Measurements from ENCODE around the gene AGMO.
"Not testable (repeated sequence)": the region's sequence is repeated elsewhere in the genome, so short reads cannot be mapped to it uniquely, and the experiment has no call there.

Gene AGMO

DNA sequence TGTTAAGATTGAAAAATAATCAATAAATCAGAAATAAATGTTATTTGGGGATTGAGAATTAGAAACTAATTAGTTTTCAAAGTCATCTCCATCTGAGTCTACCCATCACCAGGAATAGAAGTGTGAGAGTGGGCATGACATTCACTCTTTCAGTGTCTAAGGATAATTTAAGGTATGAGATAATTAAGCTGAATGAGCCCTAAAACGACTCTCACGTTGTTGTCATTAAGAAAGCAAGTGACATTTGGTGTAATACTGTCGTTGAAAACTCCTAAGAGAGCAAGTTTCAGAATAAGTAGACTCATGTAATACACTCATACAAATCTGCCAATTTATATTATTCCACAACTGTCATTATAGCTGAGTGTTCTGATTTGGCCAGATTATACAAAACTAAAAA is 7.1 kb downstream of the AGMO start:
- Mint-ChIP-seq H3K9me3 (no peaks in the 10 kb centered on the region), H3K27ac (no peak overlapping the region), H3K4me3 (no peak overlapping the region), H3K4me1 (ENCODE audit: low read depth) (no peaks in the 10 kb centered on the region), H3K36me3 (ENCODE audit: low read depth) (no peaks in the 10 kb centered on the region), H3K27me3 (ENCODE audit: low read depth) (no peaks in the 10 kb centered on the region)

DNA sequence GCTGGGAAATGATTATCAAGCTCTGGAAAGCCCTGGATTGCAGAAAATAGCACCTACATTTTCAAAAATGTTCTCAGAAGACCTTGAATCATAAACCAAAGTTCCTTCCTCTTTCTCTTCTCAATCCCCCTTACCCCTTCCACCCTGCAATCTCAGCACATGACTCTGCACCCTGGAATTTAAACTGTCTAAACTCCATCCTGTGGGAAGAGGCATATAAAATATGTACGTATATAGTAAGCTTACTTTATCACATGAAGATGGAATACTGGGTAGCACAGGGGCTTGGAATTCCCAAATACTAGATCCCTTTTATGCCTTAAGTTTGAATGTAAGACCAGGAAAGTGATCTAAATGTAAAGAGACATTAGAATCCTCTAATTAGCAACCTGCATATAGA is 7.7 kb downstream of the AGMO start:
- H3K27ac Mint-ChIP-seq, result no peak overlapping the region

DNA sequence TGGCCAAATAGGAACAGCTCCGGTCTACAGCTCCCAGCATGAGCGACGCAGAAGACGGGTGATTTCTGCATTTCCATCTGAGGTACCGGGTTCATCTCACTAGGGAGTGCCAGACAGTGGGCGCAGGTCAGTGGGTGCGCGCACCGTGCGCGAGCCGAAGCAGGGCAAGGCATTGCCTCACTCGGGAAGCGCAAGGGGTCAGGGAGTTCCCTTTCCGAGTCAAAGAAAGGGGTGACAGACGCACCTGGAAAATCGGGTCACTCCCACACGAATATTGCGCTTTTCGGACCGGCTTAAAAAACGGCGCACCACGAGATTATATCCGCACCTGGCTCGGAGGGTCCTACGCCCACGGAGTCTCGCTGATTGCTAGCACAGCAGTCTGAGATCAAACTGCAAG is 14.5 kb downstream of the AGMO start:
- not testable (repeated sequence) for H3K9me3 Mint-ChIP-seq; H3K4me3 Mint-ChIP-seq; H3K27ac Mint-ChIP-seq; H3K36me3 Mint-ChIP-seq (ENCODE audit: low read depth); H3K27me3 Mint-ChIP-seq (ENCODE audit: low read depth); H3K4me1 Mint-ChIP-seq (ENCODE audit: low read depth)

More for the DNA sequence above, 7.7 kb downstream of the AGMO start:
- H3K4me3 Mint-ChIP-seq, result no peak overlapping the region
- H3K4me1 Mint-ChIP-seq (ENCODE audit: low read depth), result no peaks in the 10 kb centered on the region
- H3K27me3 Mint-ChIP-seq (ENCODE audit: low read depth), result no peaks in the 10 kb centered on the region
- H3K36me3 Mint-ChIP-seq (ENCODE audit: low read depth), result no peaks in the 10 kb centered on the region
- H3K9me3 Mint-ChIP-seq, result no peaks in the 10 kb centered on the region

DNA sequence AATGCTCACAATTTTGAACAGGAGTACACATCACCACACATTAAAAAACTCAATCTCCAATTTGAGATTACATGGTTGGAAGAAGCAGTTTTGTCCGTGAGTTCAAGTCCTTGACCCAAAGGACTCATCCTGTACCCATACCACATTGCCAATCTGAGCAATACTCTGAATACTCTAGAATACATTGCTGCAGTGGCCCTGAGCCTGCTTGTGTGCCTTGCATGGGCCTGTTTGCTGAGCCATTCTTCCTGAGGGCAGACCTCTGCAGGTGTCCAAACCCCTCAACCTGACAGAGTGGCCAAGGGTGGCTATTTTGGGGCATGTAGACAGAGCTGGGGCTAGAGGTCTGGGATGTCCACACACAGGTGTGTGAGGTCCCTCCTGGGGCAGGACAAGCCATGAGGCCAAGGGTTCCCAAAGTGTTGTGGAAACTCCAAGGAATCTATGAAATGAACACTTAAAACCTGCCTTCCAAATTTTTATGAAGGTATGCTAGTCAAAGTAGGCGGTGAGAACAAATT is 15.5 kb downstream of the AGMO start:
- Mint-ChIP-seq H3K4me1 (ENCODE audit: low read depth) (no peaks in the 10 kb centered on the region), H3K4me3 (no peak overlapping the region), H3K27me3 (ENCODE audit: low read depth) (no peaks in the 10 kb centered on the region), H3K9me3 (peaks cover 4% of the 10 kb centered on the region), H3K27ac (no peak overlapping the region), H3K36me3 (ENCODE audit: low read depth) (no peaks in the 10 kb centered on the region)

DNA sequence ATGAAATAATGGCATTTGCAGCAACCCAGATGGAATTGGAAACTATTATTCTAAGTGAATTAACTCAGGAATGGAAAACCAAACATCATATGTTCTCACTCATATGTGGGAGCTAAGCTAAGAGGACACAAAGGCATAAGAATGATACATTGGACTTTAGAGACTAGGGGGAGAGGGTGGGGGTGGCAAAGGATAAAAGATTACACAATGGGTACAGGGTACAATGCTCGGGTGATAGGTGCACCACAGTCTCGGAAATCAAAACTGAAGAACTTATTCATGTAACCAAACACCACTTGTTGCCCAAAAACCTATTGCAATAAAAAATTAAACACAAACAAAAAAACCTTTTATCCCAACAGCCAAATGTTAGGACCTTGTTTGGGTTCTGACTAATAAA is 17.8 kb downstream of the AGMO start:
- H3K9me3 Mint-ChIP-seq, result peaks cover 7% of the 10 kb centered on the region
- H3K4me3 Mint-ChIP-seq, result no peak overlapping the region
- no peaks in the 10 kb centered on the region for H3K4me1 Mint-ChIP-seq (ENCODE audit: low read depth)
- H3K36me3 Mint-ChIP-seq (ENCODE audit: low read depth), result no peaks in the 10 kb centered on the region
- H3K27ac Mint-ChIP-seq, result no peak overlapping the region
- no peaks in the 10 kb centered on the region for H3K27me3 Mint-ChIP-seq (ENCODE audit: low read depth)

DNA sequence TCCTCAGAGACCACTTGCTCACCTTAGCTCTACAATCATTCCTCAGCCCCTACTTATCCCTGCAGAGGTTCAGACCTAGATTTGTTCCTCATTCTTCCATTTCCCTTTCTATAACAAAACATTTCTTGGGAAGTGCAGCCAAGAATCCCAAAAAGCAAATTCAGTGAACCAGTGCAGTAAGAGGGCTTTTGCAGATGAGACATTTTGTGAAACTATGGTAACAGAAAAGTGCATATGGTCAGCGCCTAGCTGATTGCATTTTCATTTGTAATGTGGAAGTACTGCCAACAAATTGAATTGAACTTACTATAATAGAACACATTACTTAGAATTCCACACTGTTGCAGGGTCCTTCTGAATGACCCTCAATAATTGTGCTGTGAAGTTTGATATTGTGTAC is 18.6 kb downstream of the AGMO start:
- peaks cover 11% of the 10 kb centered on the region for H3K9me3 Mint-ChIP-seq
- H3K27me3 Mint-ChIP-seq (ENCODE audit: low read depth), result no peaks in the 10 kb centered on the region
- no peak overlapping the region for H3K27ac Mint-ChIP-seq
- no peaks in the 10 kb centered on the region for H3K4me1 Mint-ChIP-seq (ENCODE audit: low read depth)
- H3K36me3 Mint-ChIP-seq (ENCODE audit: low read depth), result no peaks in the 10 kb centered on the region
- no peak overlapping the region for H3K4me3 Mint-ChIP-seq

DNA sequence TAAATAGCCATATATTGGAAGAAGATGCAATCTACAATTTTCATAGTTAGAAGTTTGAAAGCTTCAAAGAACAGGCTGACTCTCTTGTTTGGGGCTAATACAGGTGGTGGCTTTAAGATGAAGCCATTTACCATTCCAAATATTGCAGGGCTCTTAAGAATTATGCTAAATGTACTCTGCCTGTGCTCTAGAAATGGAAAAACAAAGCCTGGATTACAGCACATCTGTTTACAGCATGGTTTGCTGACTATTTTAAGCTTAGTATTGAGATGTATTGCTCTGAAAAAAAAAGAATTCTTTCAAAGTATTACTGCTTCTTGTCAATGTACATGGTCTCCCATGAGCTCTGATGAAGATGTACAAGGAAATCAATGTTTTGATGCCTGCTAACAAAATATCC is 34.2 kb downstream of the AGMO start:
- Mint-ChIP-seq H3K27ac (no peak overlapping the region), H3K4me3 (no peak overlapping the region), H3K4me1 (ENCODE audit: low read depth) (no peaks in the 10 kb centered on the region), H3K36me3 (ENCODE audit: low read depth) (no peaks in the 10 kb centered on the region), H3K9me3 (peaks cover 4% of the 10 kb centered on the region), H3K27me3 (ENCODE audit: low read depth) (no peaks in the 10 kb centered on the region)

DNA sequence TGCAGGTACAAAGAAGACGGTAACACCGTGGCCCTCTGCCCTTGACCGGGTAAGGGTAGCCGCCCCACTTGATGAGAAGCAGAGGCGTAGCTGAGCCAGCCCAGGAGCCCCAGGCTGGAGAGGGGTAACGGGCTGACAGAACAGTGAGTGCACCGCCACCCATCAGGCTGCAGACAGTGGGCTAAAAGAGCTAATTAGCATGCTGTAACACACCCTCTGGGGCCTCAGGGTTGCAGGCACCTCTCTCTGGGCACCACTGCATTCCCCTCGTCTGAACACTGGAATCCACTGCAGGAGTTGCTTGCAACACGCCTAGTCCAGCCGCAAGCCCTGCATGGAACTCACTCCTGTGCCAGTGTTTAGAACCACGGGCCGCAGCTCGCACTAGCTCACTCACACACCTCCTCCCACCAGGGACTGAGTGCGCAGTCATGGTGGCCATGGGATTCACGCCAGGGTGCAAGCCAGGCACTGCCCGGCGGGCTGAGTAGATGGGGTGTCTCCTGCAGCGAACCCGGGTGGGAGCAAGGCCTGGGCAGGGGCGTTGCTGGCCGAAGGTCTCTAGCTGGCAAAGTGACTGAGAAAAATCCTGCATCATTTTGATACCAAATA is 36.1 kb downstream of the AGMO start:
- H3K4me3 Mint-ChIP-seq, result no peak overlapping the region
- H3K9me3 Mint-ChIP-seq, result peaks cover 4% of the 10 kb centered on the region
- H3K27me3 Mint-ChIP-seq (ENCODE audit: low read depth), result no peaks in the 10 kb centered on the region
- no peak overlapping the region for H3K27ac Mint-ChIP-seq
- H3K4me1 Mint-ChIP-seq (ENCODE audit: low read depth), result no peaks in the 10 kb centered on the region
- no peaks in the 10 kb centered on the region for H3K36me3 Mint-ChIP-seq (ENCODE audit: low read depth)

DNA sequence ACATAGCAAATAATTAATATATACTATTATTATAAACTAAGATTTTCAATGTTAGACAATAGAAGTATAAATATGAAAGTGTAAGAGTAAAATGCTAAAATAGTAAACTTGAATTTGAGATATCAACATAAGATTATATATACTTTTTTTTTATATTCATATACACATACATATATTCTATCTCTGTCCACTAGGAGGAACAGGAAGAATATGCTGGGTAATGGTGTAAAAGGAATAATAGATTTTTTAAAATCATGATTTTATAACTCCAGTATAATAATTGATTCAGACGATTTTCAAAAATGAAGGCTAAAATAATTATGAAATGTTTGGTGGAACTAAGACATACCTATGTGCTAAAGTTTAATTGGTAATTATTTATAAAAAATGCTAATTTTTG is 37.7 kb downstream of the AGMO start:
- Mint-ChIP-seq H3K9me3 (peaks cover 11% of the 10 kb centered on the region), H3K36me3 (ENCODE audit: low read depth) (no peaks in the 10 kb centered on the region), H3K4me3 (no peak overlapping the region), H3K27me3 (ENCODE audit: low read depth) (no peaks in the 10 kb centered on the region), H3K4me1 (ENCODE audit: low read depth) (no peaks in the 10 kb centered on the region), H3K27ac (no peak overlapping the region)

DNA sequence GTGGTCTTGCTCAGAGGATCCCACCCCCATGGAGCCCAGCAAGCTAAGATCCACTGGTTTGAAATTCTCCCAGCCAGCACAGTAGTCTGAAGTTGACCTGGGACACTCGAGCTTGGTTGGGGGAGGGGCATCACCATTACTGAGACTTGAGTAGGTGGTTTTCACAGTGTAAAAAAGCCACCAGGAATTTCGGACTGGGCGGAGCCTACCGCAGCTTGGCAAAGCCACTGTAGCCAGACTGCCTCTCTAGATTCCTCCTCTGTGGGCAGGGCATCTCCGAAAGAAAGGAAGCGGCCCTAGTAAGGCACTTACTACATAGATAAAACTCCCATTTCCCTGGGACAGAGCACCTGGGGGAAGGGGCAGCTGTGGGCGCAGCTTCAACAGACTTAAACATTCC is 44.0 kb downstream of the AGMO start:
- H3K36me3 Mint-ChIP-seq (ENCODE audit: low read depth); H3K27me3 Mint-ChIP-seq (ENCODE audit: low read depth); H3K4me3 Mint-ChIP-seq; H3K4me1 Mint-ChIP-seq (ENCODE audit: low read depth); H3K27ac Mint-ChIP-seq: not testable (repeated sequence)
- H3K9me3 Mint-ChIP-seq, result peaks cover 12% of the 10 kb centered on the region

DNA sequence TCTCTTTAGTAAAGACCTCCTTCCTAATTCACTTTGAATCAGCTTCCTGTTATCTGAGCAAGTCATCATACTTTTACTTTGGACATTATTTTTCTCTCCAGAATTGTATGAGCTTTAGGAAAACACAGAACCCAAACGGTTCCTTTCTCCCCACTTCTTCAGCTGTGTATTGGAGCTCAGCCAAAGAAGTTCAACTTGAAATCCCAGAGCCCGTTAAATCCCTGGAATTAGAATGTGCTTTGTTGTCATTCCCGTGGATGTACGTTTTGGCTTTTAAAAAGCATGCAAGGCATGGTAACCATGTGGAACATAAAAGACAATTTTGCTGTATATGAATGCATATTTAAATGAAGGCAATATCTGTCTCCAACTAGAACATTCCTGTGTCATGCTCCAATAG is 46.6 kb downstream of the AGMO start:
- no peaks in the 10 kb centered on the region for H3K27me3 Mint-ChIP-seq (ENCODE audit: low read depth)

DNA sequence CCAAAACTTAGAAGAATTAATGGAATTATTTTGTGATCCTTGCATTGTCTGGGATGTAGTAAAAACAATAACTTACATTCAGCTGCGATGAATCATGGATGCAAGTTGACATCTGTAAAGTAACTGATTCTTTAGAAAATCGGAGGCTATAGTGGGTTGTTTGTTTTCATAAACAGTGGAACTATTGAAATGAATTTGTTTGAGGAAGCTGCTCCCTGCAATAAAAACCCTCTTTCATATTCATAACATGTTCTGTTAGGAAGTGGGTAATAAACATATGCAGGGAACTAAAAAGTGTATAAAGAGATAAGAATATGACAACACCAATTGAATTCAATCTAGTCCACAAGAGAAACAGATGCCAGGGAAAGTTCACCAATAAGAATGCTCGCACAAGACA is 53.6 kb downstream of the AGMO start:
- Mint-ChIP-seq H3K4me3 (no peak overlapping the region), H3K9me3 (peaks cover 5% of the 10 kb centered on the region), H3K27me3 (ENCODE audit: low read depth) (no peaks in the 10 kb centered on the region), H3K4me1 (ENCODE audit: low read depth) (no peaks in the 10 kb centered on the region), H3K27ac (no peak overlapping the region), H3K36me3 (ENCODE audit: low read depth) (no peaks in the 10 kb centered on the region)

More for the DNA sequence above, 46.6 kb downstream of the AGMO start:
- no peaks in the 10 kb centered on the region for H3K36me3 Mint-ChIP-seq (ENCODE audit: low read depth)
- no peak overlapping the region for H3K27ac Mint-ChIP-seq
- H3K4me3 Mint-ChIP-seq, result no peak overlapping the region
- peaks cover 8% of the 10 kb centered on the region for H3K9me3 Mint-ChIP-seq
- H3K4me1 Mint-ChIP-seq (ENCODE audit: low read depth), result no peaks in the 10 kb centered on the region

DNA sequence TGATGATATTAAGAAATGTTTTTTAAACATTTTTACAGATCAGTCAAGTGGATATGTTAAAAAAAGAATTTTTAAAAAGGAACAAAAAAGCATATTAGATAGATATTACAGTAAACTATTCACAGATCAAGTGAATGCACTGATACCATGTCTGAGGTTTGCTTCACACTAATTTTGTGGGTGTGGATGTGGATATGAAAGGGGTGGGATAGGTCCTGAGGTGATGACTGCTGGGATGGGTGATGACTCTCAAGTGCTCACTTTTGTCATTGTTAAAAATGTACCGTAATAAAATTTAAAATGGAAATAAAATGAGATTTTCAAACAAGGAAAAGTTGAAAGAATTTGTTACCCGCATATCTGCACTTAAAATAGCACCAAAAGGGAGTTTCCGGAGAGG is 54.1 kb downstream of the AGMO start:
- peaks cover 5% of the 10 kb centered on the region for H3K9me3 Mint-ChIP-seq
- no peaks in the 10 kb centered on the region for H3K27me3 Mint-ChIP-seq (ENCODE audit: low read depth)
- H3K36me3 Mint-ChIP-seq (ENCODE audit: low read depth), result no peaks in the 10 kb centered on the region
- H3K4me3 Mint-ChIP-seq, result no peak overlapping the region
- H3K27ac Mint-ChIP-seq, result no peak overlapping the region
- H3K4me1 Mint-ChIP-seq (ENCODE audit: low read depth), result no peaks in the 10 kb centered on the region

DNA sequence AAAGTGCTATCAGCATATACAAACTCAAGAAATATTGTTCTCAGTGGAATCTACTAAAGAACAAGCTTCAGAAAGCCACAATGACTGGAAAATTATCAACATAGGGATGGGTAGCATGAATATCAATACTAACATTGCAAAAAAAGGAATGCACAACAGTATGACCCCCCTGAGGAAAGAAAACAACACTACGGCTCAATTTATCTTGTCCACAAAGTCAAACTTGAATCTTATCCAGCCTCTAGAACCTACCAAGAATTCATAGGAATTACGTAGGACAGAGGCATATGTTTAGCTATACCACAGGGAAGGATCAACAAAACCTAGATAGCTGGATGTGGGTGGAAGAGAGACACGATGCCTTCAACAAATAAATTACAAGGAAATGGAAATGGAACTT is 54.6 kb downstream of the AGMO start:
- no peaks in the 10 kb centered on the region for H3K4me1 Mint-ChIP-seq (ENCODE audit: low read depth)
- no peak overlapping the region for H3K4me3 Mint-ChIP-seq
- H3K9me3 Mint-ChIP-seq, result peaks cover 5% of the 10 kb centered on the region
- H3K36me3 Mint-ChIP-seq (ENCODE audit: low read depth), result no peaks in the 10 kb centered on the region
- no peak overlapping the region for H3K27ac Mint-ChIP-seq
- H3K27me3 Mint-ChIP-seq (ENCODE audit: low read depth), result no peaks in the 10 kb centered on the region

DNA sequence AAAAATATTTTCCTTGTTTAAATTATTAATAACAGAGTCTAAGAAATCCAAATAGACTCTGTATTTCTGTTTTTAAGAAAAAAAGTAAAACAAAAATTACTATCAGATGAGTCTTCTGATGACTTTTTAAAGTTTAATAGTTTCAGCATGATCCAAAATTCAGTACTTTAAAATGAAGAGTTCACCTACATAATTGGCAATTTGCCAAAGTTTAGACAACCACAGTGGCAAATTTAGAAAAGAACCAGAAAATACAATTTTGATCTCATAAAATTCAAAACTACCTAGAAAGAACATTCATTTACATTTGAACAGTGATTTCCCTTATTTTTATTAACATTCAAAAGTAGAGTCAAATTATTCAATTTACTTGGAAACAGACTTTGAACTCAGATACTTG is 56.1 kb downstream of the AGMO start:
- H3K27ac Mint-ChIP-seq, result no peak overlapping the region
- H3K4me3 Mint-ChIP-seq, result no peak overlapping the region
- H3K27me3 Mint-ChIP-seq (ENCODE audit: low read depth), result no peaks in the 10 kb centered on the region
- H3K36me3 Mint-ChIP-seq (ENCODE audit: low read depth), result no peaks in the 10 kb centered on the region
- peaks cover 5% of the 10 kb centered on the region for H3K9me3 Mint-ChIP-seq
- no peaks in the 10 kb centered on the region for H3K4me1 Mint-ChIP-seq (ENCODE audit: low read depth)

DNA sequence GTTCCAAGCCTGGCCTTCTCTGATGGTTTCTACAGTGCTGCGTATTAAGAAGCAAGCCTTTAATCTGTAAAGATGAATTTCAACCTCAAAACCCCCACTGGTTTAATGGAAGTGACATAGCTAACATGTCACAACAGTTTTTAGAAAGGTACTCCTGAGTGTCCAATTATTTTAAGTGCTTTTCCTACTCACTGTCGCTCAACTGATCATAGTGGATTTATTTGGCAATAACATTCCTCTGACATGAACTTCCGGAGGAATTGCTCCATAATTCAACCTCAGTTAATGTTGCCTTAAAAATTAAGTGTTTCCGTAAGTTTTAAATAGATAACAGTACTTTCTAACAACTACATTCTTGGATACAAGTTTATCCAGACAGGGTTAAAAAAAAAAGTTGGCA is 57.5 kb downstream of the AGMO start:
- no peaks in the 10 kb centered on the region for H3K36me3 Mint-ChIP-seq (ENCODE audit: low read depth)
- H3K4me3 Mint-ChIP-seq, result no peak overlapping the region
- no peaks in the 10 kb centered on the region for H3K27me3 Mint-ChIP-seq (ENCODE audit: low read depth)
- H3K4me1 Mint-ChIP-seq (ENCODE audit: low read depth), result no peaks in the 10 kb centered on the region
- no peak overlapping the region for H3K27ac Mint-ChIP-seq
- H3K9me3 Mint-ChIP-seq, result peaks cover 5% of the 10 kb centered on the region

All from T-helper 1 cell treated with Interleukin-12 subunit alpha and Interleukin-12 subunit beta and Interleukin-4 antibody, amounts not matched to agents 30 μg/mL and 1 μg/mL, for 36 hours (primary cell).